K562 (cell line): ENCODE measurements around the gene MSMO1.
A peak's percentile ranks its signal among the peaks of the same experiment; 100 is the strongest.

Source experiments
- CEBPB ChIP-seq: fragments of 450-650 bp; IDR thresholded peaks from 2 replicates; pipeline ENCODE4 v1.6.1; 2016; ENCODE audit warnings: missing genetic modification characterization, missing compliant biosample characterization
- MAFF ChIP-seq: IDR thresholded peaks from 2 replicates; pipeline ENCODE4 v1.6.1; 2012; ENCODE audit warnings: low read length, improper control_type of control experiment
- RNF2 ChIP-seq: sonication (generic); IDR thresholded peaks from 2 replicates; pipeline ENCODE4 v1.6.1; 2016
- SMC3 ChIP-seq: conservative IDR thresholded peaks from 2 replicates; pipeline ENCODE4 v1.6.1; 2011; ENCODE audit warnings: low read depth, low read length, improper control_type of control experiment; ENCODE audit not compliant: insufficient read depth
- TCF7L2 ChIP-seq: fragments of 150-350 bp; IDR thresholded peaks from 2 replicates; pipeline ENCODE4 v1.6.1; 2016; ENCODE audit warnings: low read depth, mild to moderate bottlenecking, low read length, moderate library complexity
- TGIF2 ChIP-seq: sonication (generic); formaldehyde crosslinking; IDR thresholded peaks from 2 replicates; pipeline ENCODE4 v1.8.1; 2022; ENCODE audit warnings: mild to moderate bottlenecking, missing genetic modification reagents, moderate library complexity
- ZBTB17 ChIP-seq: fragments of 450-650 bp; formaldehyde crosslinking; IDR thresholded peaks from 2 replicates; pipeline ENCODE4 v1.4.0; 2020; ENCODE audit warnings: mild to moderate bottlenecking
- TF ChIP-seq, protein P1 (sequence below): sonication (generic); formaldehyde crosslinking; IDR thresholded peaks from 2 replicates; pipeline ENCODE4 v1.8.1; 2022; ENCODE audit warnings: missing genetic modification reagents
- TF ChIP-seq, protein P2 (sequence below), 2 experiments: fragments of 450-650 bp; formaldehyde crosslinking in 1 of 2; IDR thresholded peaks; 2 replicates each; pipeline versions ENCODE4 v1.4.0 to v1.6.1; 2014 to 2020; ENCODE audit warnings: mild to moderate bottlenecking in 2 of 2, borderline replicate concordance in 1 of 2, low read depth in 1 of 2
- TF ChIP-seq, protein P3 (sequence below): IDR thresholded peaks from 3 replicates; pipeline ENCODE4 v1.6.1; 2011; ENCODE audit warnings: borderline replicate concordance, mild to moderate bottlenecking; ENCODE audit not compliant: insufficient read length, insufficient read depth
- TF ChIP-seq, protein P4 (sequence below), 2 experiments: fragments of 450-650 bp in 1 of 2; sonication (generic) in 1 of 2; formaldehyde crosslinking in 1 of 2; IDR thresholded peaks; 2 replicates each; pipeline versions ENCODE4 v1.7.1 to v1.9.0; 2016 to 2022; ENCODE audit warnings: inconsistent platforms in 1 of 2, mild to moderate bottlenecking in 1 of 2, missing genetic modification reagents in 1 of 2

DNA sequence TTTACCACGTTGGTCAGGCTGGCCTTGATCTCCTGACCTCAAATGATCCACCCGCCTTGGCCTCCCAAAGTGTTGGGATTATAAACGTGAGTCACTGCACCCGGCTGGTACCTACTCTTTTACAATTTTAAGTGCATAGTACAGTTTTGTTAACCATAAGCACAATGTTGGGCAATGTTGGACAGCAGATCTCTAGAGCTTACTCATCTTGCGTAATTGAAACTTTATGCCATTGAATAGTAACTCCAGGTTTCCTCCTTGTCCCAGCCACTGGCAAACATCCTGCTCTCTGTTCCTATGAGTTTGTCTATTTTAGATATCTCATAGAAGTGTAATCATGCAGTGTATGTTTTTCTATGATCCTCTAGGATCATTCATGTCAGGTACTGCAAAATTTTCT lies 42.1 kb downstream of the MSMO1 start:
- TF ChIP-seq, protein P1, sequence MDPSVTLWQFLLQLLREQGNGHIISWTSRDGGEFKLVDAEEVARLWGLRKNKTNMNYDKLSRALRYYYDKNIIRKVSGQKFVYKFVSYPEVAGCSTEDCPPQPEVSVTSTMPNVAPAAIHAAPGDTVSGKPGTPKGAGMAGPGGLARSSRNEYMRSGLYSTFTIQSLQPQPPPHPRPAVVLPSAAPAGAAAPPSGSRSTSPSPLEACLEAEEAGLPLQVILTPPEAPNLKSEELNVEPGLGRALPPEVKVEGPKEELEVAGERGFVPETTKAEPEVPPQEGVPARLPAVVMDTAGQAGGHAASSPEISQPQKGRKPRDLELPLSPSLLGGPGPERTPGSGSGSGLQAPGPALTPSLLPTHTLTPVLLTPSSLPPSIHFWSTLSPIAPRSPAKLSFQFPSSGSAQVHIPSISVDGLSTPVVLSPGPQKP (CRISPR knock-in tag), result no peak
- TF ChIP-seq, protein P2, sequence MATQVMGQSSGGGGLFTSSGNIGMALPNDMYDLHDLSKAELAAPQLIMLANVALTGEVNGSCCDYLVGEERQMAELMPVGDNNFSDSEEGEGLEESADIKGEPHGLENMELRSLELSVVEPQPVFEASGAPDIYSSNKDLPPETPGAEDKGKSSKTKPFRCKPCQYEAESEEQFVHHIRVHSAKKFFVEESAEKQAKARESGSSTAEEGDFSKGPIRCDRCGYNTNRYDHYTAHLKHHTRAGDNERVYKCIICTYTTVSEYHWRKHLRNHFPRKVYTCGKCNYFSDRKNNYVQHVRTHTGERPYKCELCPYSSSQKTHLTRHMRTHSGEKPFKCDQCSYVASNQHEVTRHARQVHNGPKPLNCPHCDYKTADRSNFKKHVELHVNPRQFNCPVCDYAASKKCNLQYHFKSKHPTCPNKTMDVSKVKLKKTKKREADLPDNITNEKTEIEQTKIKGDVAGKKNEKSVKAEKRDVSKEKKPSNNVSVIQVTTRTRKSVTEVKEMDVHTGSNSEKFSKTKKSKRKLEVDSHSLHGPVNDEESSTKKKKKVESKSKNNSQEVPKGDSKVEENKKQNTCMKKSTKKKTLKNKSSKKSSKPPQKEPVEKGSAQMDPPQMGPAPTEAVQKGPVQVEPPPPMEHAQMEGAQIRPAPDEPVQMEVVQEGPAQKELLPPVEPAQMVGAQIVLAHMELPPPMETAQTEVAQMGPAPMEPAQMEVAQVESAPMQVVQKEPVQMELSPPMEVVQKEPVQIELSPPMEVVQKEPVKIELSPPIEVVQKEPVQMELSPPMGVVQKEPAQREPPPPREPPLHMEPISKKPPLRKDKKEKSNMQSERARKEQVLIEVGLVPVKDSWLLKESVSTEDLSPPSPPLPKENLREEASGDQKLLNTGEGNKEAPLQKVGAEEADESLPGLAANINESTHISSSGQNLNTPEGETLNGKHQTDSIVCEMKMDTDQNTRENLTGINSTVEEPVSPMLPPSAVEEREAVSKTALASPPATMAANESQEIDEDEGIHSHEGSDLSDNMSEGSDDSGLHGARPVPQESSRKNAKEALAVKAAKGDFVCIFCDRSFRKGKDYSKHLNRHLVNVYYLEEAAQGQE (IDR thresholded peaks at IDR 0.05; ENCODE audit: borderline replicate concordance), result no peak
- TF ChIP-seq, protein P2 (CRISPR knock-in tag; IDR thresholded peaks at IDR 0.05; ENCODE audit: low read depth), result no peak
- TF ChIP-seq, protein P3, sequence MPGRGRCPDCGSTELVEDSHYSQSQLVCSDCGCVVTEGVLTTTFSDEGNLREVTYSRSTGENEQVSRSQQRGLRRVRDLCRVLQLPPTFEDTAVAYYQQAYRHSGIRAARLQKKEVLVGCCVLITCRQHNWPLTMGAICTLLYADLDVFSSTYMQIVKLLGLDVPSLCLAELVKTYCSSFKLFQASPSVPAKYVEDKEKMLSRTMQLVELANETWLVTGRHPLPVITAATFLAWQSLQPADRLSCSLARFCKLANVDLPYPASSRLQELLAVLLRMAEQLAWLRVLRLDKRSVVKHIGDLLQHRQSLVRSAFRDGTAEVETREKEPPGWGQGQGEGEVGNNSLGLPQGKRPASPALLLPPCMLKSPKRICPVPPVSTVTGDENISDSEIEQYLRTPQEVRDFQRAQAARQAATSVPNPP, result no peak
- no peak for TF ChIP-seq SMC3
- TF ChIP-seq, protein P4, sequence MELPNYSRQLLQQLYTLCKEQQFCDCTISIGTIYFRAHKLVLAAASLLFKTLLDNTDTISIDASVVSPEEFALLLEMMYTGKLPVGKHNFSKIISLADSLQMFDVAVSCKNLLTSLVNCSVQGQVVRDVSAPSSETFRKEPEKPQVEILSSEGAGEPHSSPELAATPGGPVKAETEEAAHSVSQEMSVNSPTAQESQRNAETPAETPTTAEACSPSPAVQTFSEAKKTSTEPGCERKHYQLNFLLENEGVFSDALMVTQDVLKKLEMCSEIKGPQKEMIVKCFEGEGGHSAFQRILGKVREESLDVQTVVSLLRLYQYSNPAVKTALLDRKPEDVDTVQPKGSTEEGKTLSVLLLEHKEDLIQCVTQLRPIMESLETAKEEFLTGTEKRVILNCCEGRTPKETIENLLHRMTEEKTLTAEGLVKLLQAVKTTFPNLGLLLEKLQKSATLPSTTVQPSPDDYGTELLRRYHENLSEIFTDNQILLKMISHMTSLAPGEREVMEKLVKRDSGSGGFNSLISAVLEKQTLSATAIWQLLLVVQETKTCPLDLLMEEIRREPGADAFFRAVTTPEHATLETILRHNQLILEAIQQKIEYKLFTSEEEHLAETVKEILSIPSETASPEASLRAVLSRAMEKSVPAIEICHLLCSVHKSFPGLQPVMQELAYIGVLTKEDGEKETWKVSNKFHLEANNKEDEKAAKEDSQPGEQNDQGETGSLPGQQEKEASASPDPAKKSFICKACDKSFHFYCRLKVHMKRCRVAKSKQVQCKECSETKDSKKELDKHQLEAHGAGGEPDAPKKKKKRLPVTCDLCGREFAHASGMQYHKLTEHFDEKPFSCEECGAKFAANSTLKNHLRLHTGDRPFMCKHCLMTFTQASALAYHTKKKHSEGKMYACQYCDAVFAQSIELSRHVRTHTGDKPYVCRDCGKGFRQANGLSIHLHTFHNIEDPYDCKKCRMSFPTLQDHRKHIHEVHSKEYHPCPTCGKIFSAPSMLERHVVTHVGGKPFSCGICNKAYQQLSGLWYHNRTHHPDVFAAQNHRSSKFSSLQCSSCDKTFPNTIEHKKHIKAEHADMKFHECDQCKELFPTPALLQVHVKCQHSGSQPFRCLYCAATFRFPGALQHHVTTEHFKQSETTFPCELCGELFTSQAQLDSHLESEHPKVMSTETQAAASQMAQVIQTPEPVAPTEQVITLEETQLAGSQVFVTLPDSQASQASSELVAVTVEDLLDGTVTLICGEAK (IDR thresholded peaks at IDR 0.05), result no peak
- TF ChIP-seq, protein P4 (CRISPR knock-in tag; IDR thresholded peaks at IDR 0.05), result no peak
- no peak for TF ChIP-seq TGIF2 (CRISPR knock-in tag)
- no peak for TF ChIP-seq TCF7L2
- no peak for TF ChIP-seq ZBTB17
- no peak for TF ChIP-seq RNF2
- peak; percentile 68 for TF ChIP-seq CEBPB
- no peak for TF ChIP-seq MAFF
